GM19397 (cell line): ENCODE results near the gene RCOR1.

ENCODE experiments used
- ATAC-seq: cut with Tn5 transposase; IDR thresholded peaks from one replicate; pipeline ENCODE4 v1.9.1; 2021; ENCODE audit warnings: mild to moderate bottlenecking, moderate library complexity; ENCODE audit not compliant: unreplicated experiment

RCOR1 gene

GRCh38 chr14:102667703-102668102 lies 75.3 kb downstream of the RCOR1 start:
- ATAC-seq = no peak

- no peak for ATAC-seq
Measured at GRCh38 chr14:102668291-102668873, 75.9 kb downstream of the RCOR1 start.

GRCh38 chr14:102671410-102671809 lies 79.0 kb downstream of the RCOR1 start:
- no peak for ATAC-seq

- ATAC-seq = no peak
Measured at GRCh38 chr14:102672410-102672960, 80.0 kb downstream of the RCOR1 start.

- no peak for ATAC-seq
Measured at GRCh38 chr14:102675396-102675795, 82.9 kb downstream of the RCOR1 start.

- ATAC-seq = no peak
Measured at GRCh38 chr14:102678394-102678793, 85.9 kb downstream of the RCOR1 start.

GRCh38 chr14:102683399-102684297 lies 91.2 kb downstream of the RCOR1 start:
- ATAC-seq = no peak

GRCh38 chr14:102684298-102684663 lies 91.8 kb downstream of the RCOR1 start:
- ATAC-seq = no peak

- ATAC-seq = no peak
Measured at GRCh38 chr14:102686196-102686801, 93.8 kb downstream of the RCOR1 start.

- ATAC-seq = no peak
Measured at GRCh38 chr14:102688290-102688689, 95.8 kb downstream of the RCOR1 start.

- ATAC-seq = no peak
Measured at GRCh38 chr14:102690509-102691286, 98.2 kb downstream of the RCOR1 start.

GRCh38 chr14:102691763-102692162 lies 99.3 kb downstream of the RCOR1 start:
- no peak for ATAC-seq

- no peak for ATAC-seq
Measured at GRCh38 chr14:102692334-102692733, 99.9 kb downstream of the RCOR1 start.

- no peak for ATAC-seq
Measured at GRCh38 chr14:102693006-102693755, 100.7 kb downstream of the RCOR1 start.

- ATAC-seq = no peak
Measured at GRCh38 chr14:102694530-102695166, 102.2 kb downstream of the RCOR1 start.

GRCh38 chr14:102695167-102695555 lies 102.7 kb downstream of the RCOR1 start:
- no peak for ATAC-seq

- no peak for ATAC-seq
Measured at GRCh38 chr14:102696332-102696731, 103.9 kb downstream of the RCOR1 start.

- ATAC-seq = no peak
Measured at GRCh38 chr14:102696856-102697495, 104.5 kb downstream of the RCOR1 start.

GRCh38 chr14:102697501-102697900 lies 105.1 kb downstream of the RCOR1 start:
- no peak for ATAC-seq
